HL-60 (cell line): ENCODE results near the gene DAPK1.

Source experiments
- CTCF ChIP-seq: IDR thresholded peaks from one replicate; pipeline ENCODE4 v1.5.1; 2011; ENCODE audit warnings: low read length, control low read depth, inconsistent platforms; ENCODE audit not compliant: insufficient read depth
- POLR2AphosphoS5 ChIP-seq: IDR thresholded peaks from 2 replicates; pipeline ENCODE4 v1.6.1; 2012; ENCODE audit warnings: low read depth

- TF ChIP-seq CTCF (no peak), POLR2AphosphoS5 (no peak)
These were observed 21.8 kb downstream of the DAPK1 start for GRCh38 chr9:87519461-87519860.
